ENCODE results near the gene RPS27.

Gene RPS27

GRCh38 chr1:153990468-153991150 is at the start of gene RPS27:
Gene RPS27 (plus strand): TSS chr1:153990762. CDS start chr1:153990797, 35 bp downstream.
- peak; percentile 80 for DNase-seq
- peak; percentile 80 for ATAC-seq
- Mint-ChIP-seq H3K27ac (peak within 1 kb of the TSS; percentile 98), H3K36me3 (ENCODE audit: low read depth) (peaks cover 45% of the 10 kb centered on the region), H3K27me3 (no peaks in the 10 kb centered on the region), H3K4me3 (peak within 1 kb of the TSS; percentile 97), H3K4me1 (peaks cover 53% of the 10 kb centered on the region), H3K9me3 (no peaks in the 10 kb centered on the region)

GRCh38 chr1:153941826-153942725 is 48.5 kb upstream of the RPS27 start:
- no peak for DNase-seq
- H3K27ac Mint-ChIP-seq = no peak overlapping the region
- H3K27me3 Mint-ChIP-seq = no peaks in the 10 kb centered on the region
- H3K36me3 Mint-ChIP-seq (ENCODE audit: low read depth) = peaks cover 52% of the 10 kb centered on the region
- no peak overlapping the region for H3K4me3 Mint-ChIP-seq
- H3K9me3 Mint-ChIP-seq = no peaks in the 10 kb centered on the region
- peaks cover 23% of the 10 kb centered on the region for H3K4me1 Mint-ChIP-seq
- ATAC-seq = no peak

GRCh38 chr1:153942766-153943549 is 47.6 kb upstream of the RPS27 start:
- Mint-ChIP-seq H3K4me1 (peaks cover 25% of the 10 kb centered on the region), H3K36me3 (ENCODE audit: low read depth) (peaks cover 47% of the 10 kb centered on the region)

GRCh38 chr1:153944005-153944826 is 46.3 kb upstream of the RPS27 start:
- ATAC-seq = no peak

More at GRCh38 chr1:153942766-153943549, 47.6 kb upstream of the RPS27 start:
- ATAC-seq (no peak), DNase-seq (no peak)
- Mint-ChIP-seq H3K4me3 (no peak overlapping the region), H3K27ac (peak overlapping the region; percentile 65), H3K9me3 (no peaks in the 10 kb centered on the region), H3K27me3 (no peaks in the 10 kb centered on the region)

GRCh38 chr1:153944827-153945117 is 45.8 kb upstream of the RPS27 start:
- H3K27ac Mint-ChIP-seq = peak overlapping the region; percentile 92
- peak overlapping the region; percentile 91 for H3K4me3 Mint-ChIP-seq
- H3K9me3 Mint-ChIP-seq = no peaks in the 10 kb centered on the region
- H3K36me3 Mint-ChIP-seq (ENCODE audit: low read depth) = peaks cover 44% of the 10 kb centered on the region
- H3K27me3 Mint-ChIP-seq = no peaks in the 10 kb centered on the region
- ATAC-seq = peak; percentile 0
- peaks cover 25% of the 10 kb centered on the region for H3K4me1 Mint-ChIP-seq
- no peak for DNase-seq

More at GRCh38 chr1:153944005-153944826, 46.3 kb upstream of the RPS27 start:
- H3K27ac Mint-ChIP-seq = peak overlapping the region; percentile 92
- DNase-seq = no peak
- H3K4me3 Mint-ChIP-seq = peak overlapping the region; percentile 91
- peaks cover 46% of the 10 kb centered on the region for H3K36me3 Mint-ChIP-seq (ENCODE audit: low read depth)
- H3K9me3 Mint-ChIP-seq = no peaks in the 10 kb centered on the region
- peaks cover 25% of the 10 kb centered on the region for H3K4me1 Mint-ChIP-seq
- H3K27me3 Mint-ChIP-seq = no peaks in the 10 kb centered on the region

GRCh38 chr1:153945131-153945794 is 45.3 kb upstream of the RPS27 start:
- H3K27me3 Mint-ChIP-seq = no peaks in the 10 kb centered on the region
- H3K9me3 Mint-ChIP-seq = no peaks in the 10 kb centered on the region
- H3K4me1 Mint-ChIP-seq = peaks cover 25% of the 10 kb centered on the region
- peak overlapping the region; percentile 91 for H3K4me3 Mint-ChIP-seq
- peak; percentile 76 for ATAC-seq
- peaks cover 45% of the 10 kb centered on the region for H3K36me3 Mint-ChIP-seq (ENCODE audit: low read depth)
- DNase-seq = peak; percentile 78
- peak overlapping the region; percentile 92 for H3K27ac Mint-ChIP-seq

- Mint-ChIP-seq H3K4me1 (peaks cover 25% of the 10 kb centered on the region), H3K9me3 (no peaks in the 10 kb centered on the region), H3K4me3 (peak overlapping the region; percentile 91), H3K27me3 (no peaks in the 10 kb centered on the region), H3K27ac (peak overlapping the region; percentile 92), H3K36me3 (ENCODE audit: low read depth) (peaks cover 42% of the 10 kb centered on the region)
- ATAC-seq = peak; percentile 55
- DNase-seq = peak; percentile 80
These were observed 44.6 kb upstream of the RPS27 start for GRCh38 chr1:153945795-153946621.

- H3K4me3 Mint-ChIP-seq = peak within 1 kb of the TSS; percentile 91
- peaks cover 25% of the 10 kb centered on the region for H3K4me1 Mint-ChIP-seq
- DNase-seq (peak; percentile 83), ATAC-seq (peak; percentile 68)
- H3K27me3 Mint-ChIP-seq = no peaks in the 10 kb centered on the region
- H3K27ac Mint-ChIP-seq = peak within 1 kb of the TSS; percentile 92
- peaks cover 42% of the 10 kb centered on the region for H3K36me3 Mint-ChIP-seq (ENCODE audit: low read depth)
- no peaks in the 10 kb centered on the region for H3K9me3 Mint-ChIP-seq
These were observed 43.8 kb upstream of the RPS27 start, which contains the start of gene DENND4B for GRCh38 chr1:153946622-153947241. Gene DENND4B (minus strand): TSS chr1:153946718. CDS start chr1:153944374, 2,344 bp downstream.

- Mint-ChIP-seq H3K4me1 (peaks cover 31% of the 10 kb centered on the region), H3K27ac (peak overlapping the region; percentile 7), H3K36me3 (ENCODE audit: low read depth) (peaks cover 31% of the 10 kb centered on the region), H3K9me3 (no peaks in the 10 kb centered on the region), H3K27me3 (no peaks in the 10 kb centered on the region), H3K4me3 (no peak overlapping the region)
- ATAC-seq (no peak), DNase-seq (no peak)
These were observed 39.4 kb upstream of the RPS27 start for GRCh38 chr1:153951183-153951582.

GRCh38 chr1:153951801-153952200 is 38.8 kb upstream of the RPS27 start:
- Mint-ChIP-seq H3K9me3 (no peaks in the 10 kb centered on the region), H3K4me3 (no peak overlapping the region), H3K27ac (peak overlapping the region; percentile 67), H3K36me3 (ENCODE audit: low read depth) (peaks cover 31% of the 10 kb centered on the region), H3K27me3 (no peaks in the 10 kb centered on the region), H3K4me1 (peaks cover 35% of the 10 kb centered on the region)
- ATAC-seq (no peak), DNase-seq (no peak)

- DNase-seq (no peak), ATAC-seq (no peak)
- H3K4me3 Mint-ChIP-seq = no peak overlapping the region
- H3K9me3 Mint-ChIP-seq = no peaks in the 10 kb centered on the region
- H3K36me3 Mint-ChIP-seq (ENCODE audit: low read depth) = peaks cover 26% of the 10 kb centered on the region
- peaks cover 40% of the 10 kb centered on the region for H3K4me1 Mint-ChIP-seq
- H3K27ac Mint-ChIP-seq = peak overlapping the region; percentile 70
- H3K27me3 Mint-ChIP-seq = no peaks in the 10 kb centered on the region
These were observed 36.6 kb upstream of the RPS27 start for GRCh38 chr1:153953859-153954365.

- Mint-ChIP-seq H3K9me3 (no peaks in the 10 kb centered on the region), H3K36me3 (ENCODE audit: low read depth) (peaks cover 24% of the 10 kb centered on the region), H3K27ac (peak overlapping the region; percentile 38), H3K4me1 (peaks cover 40% of the 10 kb centered on the region), H3K27me3 (no peaks in the 10 kb centered on the region), H3K4me3 (no peak overlapping the region)
- no peak for ATAC-seq
- DNase-seq = no peak
These were observed 35.7 kb upstream of the RPS27 start for GRCh38 chr1:153954826-153955225.
